H1 (cell line): ENCODE results near the gene MBD3L2. TPM values are rescaled to one million over a fixed set of nuclear protein-coding genes. Genes with fewer than 3 reads are reported as not detected.

ENCODE experiments used
- CTCF ChIA-PET: fragments of 300-600 bp; sonication (Branson Sonifier 250); formaldehyde crosslinking; loops from one replicate; lab custom pipeline; 2021; ENCODE audit not compliant: partially characterized antibody; lab: Charles Lee
- POLR2A ChIA-PET: fragments of 300-600 bp; sonication (Branson Sonifier 250); formaldehyde crosslinking; loops from one replicate; lab custom pipeline; 2021; ENCODE audit warnings: inconsistent platforms; ENCODE audit not compliant: partially characterized antibody; lab: Charles Lee
- DNase-seq, 2 experiments: peaks; one replicate each; pipeline versions ENCODE4 v3.0.0 to v3.0.0-alpha.2; 2010 to 2022; ENCODE audit warnings: low spot score in 2 of 2, low read depth in 1 of 2, mixed read lengths in 1 of 2
- FAIRE-seq: peaks from 2 replicates; lab custom pipeline; 2011; peaks lifted over from hg19 to GRCh38; lab: Jason Lieb, UNC
- H2AFZ ChIP-seq: 2 replicates; pipeline ENCODE4 v1.8.1; 2012; ENCODE audit warnings: low read length, inconsistent platforms
- H2AK5ac ChIP-seq: 2 replicates; pipeline ENCODE4 v1.6.1; 2013; ENCODE audit warnings: low read depth, low read length
- H2BK120ac ChIP-seq: replicated peaks from 2 replicates; pipeline ENCODE3; 2013; ENCODE audit warnings: low read depth, low read length, inconsistent platforms
- H2BK12ac ChIP-seq: 2 replicates; pipeline ENCODE4 v1.6.1; 2013; ENCODE audit warnings: low read depth, low read length
- H2BK15ac ChIP-seq: 2 replicates; pipeline ENCODE4 v1.6.1; 2013; ENCODE audit warnings: low read length
- H2BK20ac ChIP-seq: 2 replicates; pipeline ENCODE4 v1.6.1; 2013; ENCODE audit warnings: low read length
- H2BK5ac ChIP-seq: 2 replicates; pipeline ENCODE4 v1.6.1; 2013; ENCODE audit warnings: low read depth, low read length
- H3K14ac ChIP-seq: 2 replicates; pipeline ENCODE4 v1.6.1; 2013; ENCODE audit warnings: inconsistent platforms; ENCODE audit not compliant: insufficient read length
- H3K18ac ChIP-seq: 2 replicates; pipeline ENCODE4 v1.6.1; 2013; ENCODE audit warnings: low read length; ENCODE audit errors: extremely low read depth
- H3K23ac ChIP-seq: 2 replicates; pipeline ENCODE4 v1.6.1; 2013; ENCODE audit warnings: inconsistent platforms; ENCODE audit not compliant: insufficient read length
- H3K23me2 ChIP-seq: 2 replicates; pipeline ENCODE4 v1.6.1; 2013; ENCODE audit warnings: low read depth, low read length
- H3K27ac ChIP-seq: 2 replicates; pipeline ENCODE4 v1.6.1; 2011; ENCODE audit warnings: low read depth, low read length, inconsistent platforms
- H3K27me3 ChIP-seq, 4 experiments: replicated peaks in 1 of 4; 1 replicate in 1 of 4; 2 replicates in 3 of 4; pipeline versions ENCODE4 v1.6.1 to v1.8.1; 2011 to 2013; ENCODE audit warnings: low read length in 3 of 4, mild to moderate bottlenecking in 3 of 4, inconsistent platforms in 2 of 4, mixed read lengths in 2 of 4, moderate library complexity in 1 of 4; ENCODE audit not compliant: control insufficient read depth in 3 of 4, insufficient read depth in 3 of 4; ENCODE audit errors: extremely low read depth in 1 of 4
- H3K36me3 ChIP-seq, 4 experiments: 2 replicates each; pipeline versions ENCODE4 v1.6.1 to v1.8.1; 2011 to 2013; ENCODE audit warnings: mild to moderate bottlenecking in 4 of 4, low read length in 3 of 4, moderate library complexity in 2 of 4, control low read depth in 1 of 4, inconsistent platforms in 1 of 4; ENCODE audit not compliant: insufficient read depth in 4 of 4, control insufficient read depth in 2 of 4
- H3K4ac ChIP-seq: replicated peaks from 2 replicates; pipeline ENCODE3; 2013; ENCODE audit warnings: low read length, low read depth, mixed read lengths, inconsistent platforms; ENCODE audit not compliant: insufficient read length
- H3K4me1 ChIP-seq, 4 experiments: replicated peaks in 1 of 4; 1 replicate in 1 of 4; 2 replicates in 3 of 4; pipeline versions ENCODE4 v1.6.1 to v1.8.1; 2011 to 2013; ENCODE audit warnings: low read length in 3 of 4, inconsistent platforms in 2 of 4, mixed read lengths in 1 of 4; ENCODE audit not compliant: insufficient read depth in 4 of 4, control insufficient read depth in 3 of 4
- H3K4me2 ChIP-seq, 2 experiments: 2 replicates each; pipeline versions ENCODE4 v1.6.1 to v1.8.1; 2011 to 2013; ENCODE audit warnings: low read depth in 2 of 2, low read length in 2 of 2, control low read depth in 1 of 2, inconsistent platforms in 1 of 2, mild to moderate bottlenecking in 1 of 2; ENCODE audit not compliant: insufficient read depth in 1 of 2
- H3K4me3 ChIP-seq, 4 experiments: fragments of 200-600, 300-600 bp in 1 of 4; sonication (generic), shearing (Covaris generic), sonication (Bioruptor Twin) in 1 of 4; 2 replicates each; pipeline versions ENCODE4 v1.5.1 to v1.8.1; 2011 to 2016; ENCODE audit warnings: low read length in 4 of 4, low read depth in 3 of 4, control low read depth in 2 of 4, inconsistent platforms in 2 of 4, mild to moderate bottlenecking in 2 of 4, mixed read lengths in 1 of 4, moderate library complexity in 1 of 4; ENCODE audit not compliant: insufficient read depth in 2 of 4; ENCODE audit errors: extremely low read depth in 1 of 4
- H3K56ac ChIP-seq: replicated peaks from 2 replicates; pipeline ENCODE3; 2013; ENCODE audit warnings: low read depth, mild to moderate bottlenecking, mixed read lengths, low read length, inconsistent platforms; ENCODE audit not compliant: insufficient read length
- H3K79me1 ChIP-seq: 2 replicates; pipeline ENCODE4 v1.6.1; 2013; ENCODE audit warnings: low read depth, low read length, control low read depth
- H3K79me2 ChIP-seq, 2 experiments: 2 replicates each; pipeline versions ENCODE4 v1.6.1 to v1.8.1; 2012 to 2013; ENCODE audit warnings: low read length in 2 of 2, mild to moderate bottlenecking in 2 of 2, inconsistent platforms in 1 of 2; ENCODE audit not compliant: insufficient read depth in 2 of 2, control insufficient read depth in 1 of 2
- H3K9ac ChIP-seq, 4 experiments: replicated peaks in 1 of 4; 1 replicate in 1 of 4; 2 replicates in 3 of 4; pipeline versions ENCODE4 v1.6.1 to v1.8.1; 2011 to 2013; ENCODE audit warnings: low read depth in 3 of 4, low read length in 3 of 4, control low read depth in 2 of 4, mild to moderate bottlenecking in 2 of 4, moderate library complexity in 2 of 4, inconsistent platforms in 1 of 4; ENCODE audit errors: extremely low read depth in 1 of 4
- H3K9me3 ChIP-seq, 2 experiments: 2 replicates each; pipeline versions ENCODE4 v1.6.1 to v1.8.1; 2012 to 2013; ENCODE audit warnings: mild to moderate bottlenecking in 2 of 2, moderate library complexity in 2 of 2, control low read depth in 1 of 2, inconsistent platforms in 1 of 2, low read depth in 1 of 2, low read length in 1 of 2, mixed read lengths in 1 of 2; ENCODE audit not compliant: insufficient read depth in 2 of 2
- H4K20me1 ChIP-seq, 2 experiments: replicated peaks in 1 of 2; 2 replicates each; pipeline versions ENCODE3 to v1.8.1; 2011 to 2013; ENCODE audit warnings: inconsistent platforms in 2 of 2, low read length in 2 of 2, mild to moderate bottlenecking in 1 of 2; ENCODE audit not compliant: insufficient read depth in 2 of 2, control insufficient read depth in 1 of 2
- H4K5ac ChIP-seq: 2 replicates; pipeline ENCODE4 v1.6.1; 2013; ENCODE audit warnings: low read length, low read depth, mixed read lengths, inconsistent platforms; ENCODE audit not compliant: insufficient read length
- H4K8ac ChIP-seq: 2 replicates; pipeline ENCODE4 v1.8.0; 2013; ENCODE audit warnings: mild to moderate bottlenecking, moderate library complexity, low read length, inconsistent platforms; ENCODE audit not compliant: insufficient read depth; ENCODE audit errors: extremely low read depth
- H4K91ac ChIP-seq: replicated peaks from 2 replicates; pipeline ENCODE3; 2013; ENCODE audit warnings: low read length, mixed read lengths, inconsistent platforms; ENCODE audit not compliant: insufficient read length
- KDM4A ChIP-seq: IDR thresholded peaks from one replicate; pipeline ENCODE4 v1.7.1; 2012; ENCODE audit warnings: low read depth, mild to moderate bottlenecking, moderate library complexity, low read length, inconsistent platforms; ENCODE audit not compliant: severe bottlenecking
- WGBS, 2 experiments: shearing (Covaris generic) in 1 of 2; methylation state at CpG; one replicate each; pipeline versions ENCODE4 v1.1.6 to v1.1.7; 2013 to 2015; ENCODE audit warnings: low lambda C conversion rate in 2 of 2, mixed read lengths in 2 of 2, inconsistent platforms in 1 of 2, low coverage in 1 of 2, missing lambda C conversion rate in 1 of 2; ENCODE audit not compliant: insufficient replicate concordance in 2 of 2, insufficient coverage in 1 of 2, insufficient read length in 1 of 2; ENCODE audit errors: extremely low coverage in 1 of 2, missing lambda C conversion rate in 1 of 2; 5-methylcytosine and 5-hydroxymethylcytosine counted together
- polyA plus RNA-seq, 7 experiments: library from polyadenylated mRNA; depleted of rRNA in 3 of 7; stranded (reverse) in 5 of 7; unstranded in 2 of 7; fragments of >200 nt in 5 of 7; fragments of 200-250 nt in 2 of 7; gene quantifications; 1 replicate in 5 of 7; 2 replicates in 1 of 7; 4 replicates in 1 of 7; pipeline versions ENCODE4 v1.2.1 to v1.2.3, GENCODE V29; 2011 to 2013; ENCODE audit warnings: missing spikeins in 2 of 7, mixed read lengths in 2 of 7
- total RNA-seq: library from RNA; stranded (reverse); fragmentation: NEBNext Ultra II Directional; extraction: Animal tissue kit (Norgen Biotek cat#: 25700); gene quantifications from 2 replicates; pipeline ENCODE4 v1.2.1, GENCODE V29; 2021

Gene MBD3L2
- total and polyA plus RNA-seq, 2 of the 8 experiments (the other 6 are each of a cell fraction or from before 2014, with no cell fraction given): not detected

GRCh38 chr19:7098096-7098495 is 49.0 kb downstream of the MBD3L2 start:
- Histone ChIP-seq H3K23me2 (peaks cover 4% of the 10 kb centered on the region; the same call in 1 of the 2 replicates), H2BK15ac (no peak overlapping the region), H3K36me3 (peaks cover 0 to 4% (median 1%) of the 10 kb centered on the region in 4 experiments; a peak in 1 of 8 replicates), H4K5ac (no peak overlapping the region), H3K9me3 (peaks cover 12 to 17% of the 10 kb centered on the region in 2 experiments), H3K56ac (no peak overlapping the region), H3K4me1 (peaks cover 0 to 4% (median 0%) of the 10 kb centered on the region in 4 experiments; a peak in 1 of 7 replicates), H2BK12ac (no peak overlapping the region), H2AK5ac (no peak overlapping the region), H2BK5ac (no peak overlapping the region), H4K20me1 (no peaks in the 10 kb centered on the region), H3K23ac (no peak overlapping the region), H3K79me2 (no peaks in the 10 kb centered on the region), H2AFZ (no peak overlapping the region), H3K18ac (no peak overlapping the region), H3K14ac (no peak overlapping the region), H3K79me1 (no peaks in the 10 kb centered on the region), H4K91ac (no peak overlapping the region), H2BK120ac (no peak overlapping the region), H3K4ac (no peak overlapping the region), H3K27me3 (no peaks in the 10 kb centered on the region), H4K8ac (no peak overlapping the region), H3K9ac (peak overlapping the region in 2 of 4 experiments; percentile 85 to 86; a peak in 2 of 7 replicates), H2BK20ac (no peak overlapping the region), H3K27ac (no peak overlapping the region), H3K4me3 (peak overlapping the region; percentile 51 to 75 (median 70)), H3K4me2 (peak overlapping the region; percentile 69 to 76)
- no peak for FAIRE-seq
- WGBS, 2 experiments: 98% methylated on average over 3 of the region's 3 CpGs; no CpG with 5 or more reads in 1 of the 2 experiments
- ChIA-PET POLR2A (interaction anchor here (0.9 to 2.6 kb wide), 3 partner anchors 12 to 240 kb away, joined by 3 to 8 read pairs (median 4); partner anchors contain the start of gene ZNF557), CTCF (no interaction called here)
- DNase-seq: no peak
- TF ChIP-seq KDM4A: no peak
